WTC11 (cell line): Measurements from ENCODE around the gene KEL. TPM values are rescaled to one million over a fixed set of nuclear protein-coding genes. Genes with fewer than 3 reads are reported as not detected.

Source experiments
- ATAC-seq: fragments of 200-7000 bp; cut with Tn5 transposase; 2 replicates; pipeline ENCODE4 v1.10.0; 2021; ENCODE audit warnings: mild to moderate bottlenecking, moderate library complexity
- CTCF ChIA-PET: fragments of 300-600 bp; sonication (Branson Sonifier 250); formaldehyde crosslinking; loops from one replicate; lab custom pipeline; 2021; ENCODE audit warnings: antibody characterized with exemption; lab: Charles Lee
- POLR2A ChIA-PET: fragments of 350-600 bp; sonication (Branson Sonifier 250); formaldehyde crosslinking; loops from one replicate; lab custom pipeline; 2021; ENCODE audit warnings: antibody characterized with exemption; lab: Charles Lee
- DNase-seq: peaks from one replicate; pipeline ENCODE4 v3.0.0; 2021; ENCODE audit warnings: low spot score
- H3K27ac Mint-ChIP-seq: 2 replicates; pipeline ENCODE4 v1.8.0; 2021; ENCODE audit warnings: mixed read lengths
- H3K27me3 Mint-ChIP-seq: 2 replicates; pipeline ENCODE4 v1.8.0; 2021; ENCODE audit warnings: low read depth, mild to moderate bottlenecking, moderate library complexity, mixed read lengths
- H3K36me3 Mint-ChIP-seq: 2 replicates; pipeline ENCODE4 v1.8.0; 2021; ENCODE audit warnings: mixed read lengths
- H3K4me1 Mint-ChIP-seq: 2 replicates; pipeline ENCODE4 v1.8.0; 2022; ENCODE audit warnings: mixed read lengths
- H3K4me3 Mint-ChIP-seq: 2 replicates; pipeline ENCODE4 v1.8.0; 2021; ENCODE audit warnings: mild to moderate bottlenecking, moderate library complexity, mixed read lengths
- H3K9me3 Mint-ChIP-seq: 2 replicates; pipeline ENCODE4 v1.8.0; 2021; ENCODE audit warnings: mixed read lengths
- CBFB ChIP-seq: sonication (generic); formaldehyde crosslinking; IDR thresholded peaks from 2 replicates; pipeline ENCODE4 v1.8.1; 2022; ENCODE audit warnings: mild to moderate bottlenecking, low read depth, missing genetic modification reagents
- E2F5 ChIP-seq: sonication (generic); formaldehyde crosslinking; IDR thresholded peaks from 2 replicates; pipeline ENCODE4 v1.8.1; 2022; ENCODE audit warnings: mild to moderate bottlenecking, moderate library complexity, missing genetic modification reagents
- ETV6 ChIP-seq: sonication (generic); formaldehyde crosslinking; IDR thresholded peaks from 2 replicates; pipeline ENCODE4 v1.8.1; 2022; ENCODE audit warnings: mild to moderate bottlenecking, missing genetic modification reagents
- FOXJ3 ChIP-seq: sonication (generic); formaldehyde crosslinking; IDR thresholded peaks from 2 replicates; pipeline ENCODE4 v1.9.0; 2021; ENCODE audit warnings: missing genetic modification reagents, mild to moderate bottlenecking, borderline replicate concordance
- FOXP1 ChIP-seq: sonication (generic); formaldehyde crosslinking; IDR thresholded peaks from 2 replicates; pipeline ENCODE4 v1.8.0; 2022; ENCODE audit warnings: missing genetic modification reagents, mild to moderate bottlenecking, moderate library complexity, borderline replicate concordance
- IRF1 ChIP-seq: sonication (generic); formaldehyde crosslinking; IDR thresholded peaks from 2 replicates; pipeline ENCODE4 v1.8.0; 2023; ENCODE audit warnings: missing genetic modification reagents
- NFE2L1 ChIP-seq: sonication (generic); formaldehyde crosslinking; IDR thresholded peaks from 2 replicates; pipeline ENCODE4 v1.8.1; 2023; ENCODE audit warnings: missing genetic modification reagents
- NR3C1 ChIP-seq: sonication (generic); formaldehyde crosslinking; conservative IDR thresholded peaks from 2 replicates; pipeline ENCODE4 v1.8.1; 2023; ENCODE audit warnings: low read depth, mild to moderate bottlenecking, missing genetic modification reagents
- ZNF263 ChIP-seq: sonication (generic); formaldehyde crosslinking; IDR thresholded peaks from 2 replicates; pipeline ENCODE4 v1.8.1; 2022; ENCODE audit warnings: low read depth, mild to moderate bottlenecking, moderate library complexity, missing genetic modification reagents
- ZNF512 ChIP-seq: sonication (generic); formaldehyde crosslinking; IDR thresholded peaks from 2 replicates; pipeline ENCODE4 v1.8.1; 2022; ENCODE audit warnings: missing genetic modification reagents, borderline replicate concordance
- ZNF671 ChIP-seq: fragments of 250-450 bp; sonication (Bioruptor Pico); IDR thresholded peaks from 2 replicates; pipeline ENCODE4 v1.8.0; 2021; ENCODE audit warnings: mild to moderate bottlenecking
- ZSCAN18 ChIP-seq: fragments of 250-450 bp; sonication (Bioruptor Pico); IDR thresholded peaks from 2 replicates; pipeline ENCODE4 v2.1.2; 2022; ENCODE audit warnings: mild to moderate bottlenecking, moderate library complexity
- total RNA-seq: library from RNA; stranded (reverse); gene quantifications from 3 replicates; pipeline ENCODE4 v1.2.3, GENCODE V29; 2021
- TF ChIP-seq, protein P1 (sequence below): sonication (generic); formaldehyde crosslinking; IDR thresholded peaks from 2 replicates; pipeline ENCODE4 v1.8.0; 2023; ENCODE audit warnings: mild to moderate bottlenecking, missing genetic modification reagents
- TF ChIP-seq, protein P2 (sequence below): fragments of 250-450 bp; sonication (Bioruptor Pico); IDR thresholded peaks from 2 replicates; pipeline ENCODE4 v1.9.0; 2021; ENCODE audit warnings: moderate library complexity, mild to moderate bottlenecking, inconsistent platforms, borderline replicate concordance
- TF ChIP-seq, protein P3 (sequence below): sonication (generic); formaldehyde crosslinking; IDR thresholded peaks from 2 replicates; pipeline ENCODE4 v1.8.0; 2022; ENCODE audit warnings: mild to moderate bottlenecking, missing genetic modification reagents

KEL gene
- total RNA-seq, 1 experiment from 2014 or later, result 0.87 TPM

DNA sequence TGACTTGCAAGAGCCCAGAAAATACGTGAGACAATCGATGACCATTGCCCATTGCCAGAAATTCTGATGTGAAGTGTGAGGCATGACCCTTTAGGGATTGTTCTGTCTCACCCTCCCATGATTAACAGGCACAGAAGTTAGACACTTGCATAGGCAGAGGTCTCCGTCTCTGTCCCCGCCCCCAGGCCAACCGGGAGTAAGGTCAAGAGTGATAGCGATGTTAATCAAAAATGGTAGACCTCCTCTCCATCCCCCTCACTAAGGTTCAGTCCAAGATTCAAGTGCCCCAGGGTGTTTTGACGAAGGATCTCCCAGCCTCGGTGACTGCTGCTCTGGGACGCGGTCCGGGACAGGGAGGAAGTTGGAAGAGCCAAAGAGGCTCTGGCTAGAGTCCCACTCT is 53.9 kb downstream of the KEL start:
- H3K4me1 Mint-ChIP-seq, result 0 out of 2 replicates have a peak, but pooled peaks cover 2% of the 10 kb centered on the region
- POLR2A ChIA-PET, result no interaction called here
- no peak for TF ChIP-seq FOXP1 (CRISPR knock-in tag)
- no peak for TF ChIP-seq ETV6 (CRISPR knock-in tag)
- TF ChIP-seq NR3C1 (CRISPR knock-in tag), result no peak
- no peak for TF ChIP-seq FOXJ3 (CRISPR knock-in tag)
- no peak overlapping the region for H3K27ac Mint-ChIP-seq
- peaks cover 32% of the 10 kb centered on the region for H3K9me3 Mint-ChIP-seq
- ATAC-seq (no peak), DNase-seq (no peak)
- CTCF ChIA-PET, result no interaction called here
- H3K27me3 Mint-ChIP-seq, result peaks cover 3% of the 10 kb centered on the region; the same call in 1 of the 2 replicates
- no peak overlapping the region for H3K4me3 Mint-ChIP-seq
- H3K36me3 Mint-ChIP-seq, result peaks cover 30% of the 10 kb centered on the region

GRCh38 chr7:142906643-142907042 is 55.5 kb downstream of the KEL start:
- Mint-ChIP-seq H3K36me3 (peaks cover 34% of the 10 kb centered on the region), H3K4me3 (no peak overlapping the region), H3K27ac (no peak overlapping the region), H3K27me3 (peaks cover 5% of the 10 kb centered on the region), H3K9me3 (peaks cover 46% of the 10 kb centered on the region), H3K4me1 (0 out of 2 replicates have a peak, but pooled peaks cover 4% of the 10 kb centered on the region)
- ChIA-PET CTCF (no interaction called here), POLR2A (no interaction called here)
- no peak for ATAC-seq
- TF ChIP-seq ZNF512 (CRISPR knock-in tag) (no peak), ZSCAN18 (CRISPR knock-in tag) (no peak), IRF1 (CRISPR knock-in tag) (no peak), FOXP1 (CRISPR knock-in tag) (no peak), CBFB (CRISPR knock-in tag) (no peak), ZNF671 (CRISPR knock-in tag) (no peak), ZNF263 (no peak)
- TF ChIP-seq, protein P1, sequence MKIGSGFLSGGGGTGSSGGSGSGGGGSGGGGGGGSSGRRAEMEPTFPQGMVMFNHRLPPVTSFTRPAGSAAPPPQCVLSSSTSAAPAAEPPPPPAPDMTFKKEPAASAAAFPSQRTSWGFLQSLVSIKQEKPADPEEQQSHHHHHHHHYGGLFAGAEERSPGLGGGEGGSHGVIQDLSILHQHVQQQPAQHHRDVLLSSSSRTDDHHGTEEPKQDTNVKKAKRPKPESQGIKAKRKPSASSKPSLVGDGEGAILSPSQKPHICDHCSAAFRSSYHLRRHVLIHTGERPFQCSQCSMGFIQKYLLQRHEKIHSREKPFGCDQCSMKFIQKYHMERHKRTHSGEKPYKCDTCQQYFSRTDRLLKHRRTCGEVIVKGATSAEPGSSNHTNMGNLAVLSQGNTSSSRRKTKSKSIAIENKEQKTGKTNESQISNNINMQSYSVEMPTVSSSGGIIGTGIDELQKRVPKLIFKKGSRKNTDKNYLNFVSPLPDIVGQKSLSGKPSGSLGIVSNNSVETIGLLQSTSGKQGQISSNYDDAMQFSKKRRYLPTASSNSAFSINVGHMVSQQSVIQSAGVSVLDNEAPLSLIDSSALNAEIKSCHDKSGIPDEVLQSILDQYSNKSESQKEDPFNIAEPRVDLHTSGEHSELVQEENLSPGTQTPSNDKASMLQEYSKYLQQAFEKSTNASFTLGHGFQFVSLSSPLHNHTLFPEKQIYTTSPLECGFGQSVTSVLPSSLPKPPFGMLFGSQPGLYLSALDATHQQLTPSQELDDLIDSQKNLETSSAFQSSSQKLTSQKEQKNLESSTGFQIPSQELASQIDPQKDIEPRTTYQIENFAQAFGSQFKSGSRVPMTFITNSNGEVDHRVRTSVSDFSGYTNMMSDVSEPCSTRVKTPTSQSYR (CRISPR knock-in tag), result no peak
- TF ChIP-seq, protein P2, sequence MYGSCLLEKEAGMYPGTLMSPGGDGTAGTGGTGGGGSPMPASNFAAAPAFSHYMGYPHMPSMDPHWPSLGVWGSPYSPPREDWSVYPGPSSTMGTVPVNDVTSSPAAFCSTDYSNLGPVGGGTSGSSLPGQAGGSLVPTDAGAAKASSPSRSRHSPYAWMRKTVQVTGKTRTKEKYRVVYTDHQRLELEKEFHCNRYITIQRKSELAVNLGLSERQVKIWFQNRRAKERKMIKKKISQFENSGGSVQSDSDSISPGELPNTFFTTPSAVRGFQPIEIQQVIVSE (CRISPR knock-in tag), result no peak
- no peak for DNase-seq

GRCh38 chr7:142905759-142906158 is 56.4 kb downstream of the KEL start:
- Mint-ChIP-seq H3K4me3 (no peak overlapping the region), H3K36me3 (peaks cover 34% of the 10 kb centered on the region), H3K9me3 (peaks cover 51% of the 10 kb centered on the region), H3K4me1 (0 out of 2 replicates have a peak, but pooled peaks cover 5% of the 10 kb centered on the region), H3K27ac (no peak overlapping the region), H3K27me3 (peaks cover 10% of the 10 kb centered on the region)
- ChIA-PET CTCF (no interaction called here), POLR2A (no interaction called here)
- TF ChIP-seq, protein P3, sequence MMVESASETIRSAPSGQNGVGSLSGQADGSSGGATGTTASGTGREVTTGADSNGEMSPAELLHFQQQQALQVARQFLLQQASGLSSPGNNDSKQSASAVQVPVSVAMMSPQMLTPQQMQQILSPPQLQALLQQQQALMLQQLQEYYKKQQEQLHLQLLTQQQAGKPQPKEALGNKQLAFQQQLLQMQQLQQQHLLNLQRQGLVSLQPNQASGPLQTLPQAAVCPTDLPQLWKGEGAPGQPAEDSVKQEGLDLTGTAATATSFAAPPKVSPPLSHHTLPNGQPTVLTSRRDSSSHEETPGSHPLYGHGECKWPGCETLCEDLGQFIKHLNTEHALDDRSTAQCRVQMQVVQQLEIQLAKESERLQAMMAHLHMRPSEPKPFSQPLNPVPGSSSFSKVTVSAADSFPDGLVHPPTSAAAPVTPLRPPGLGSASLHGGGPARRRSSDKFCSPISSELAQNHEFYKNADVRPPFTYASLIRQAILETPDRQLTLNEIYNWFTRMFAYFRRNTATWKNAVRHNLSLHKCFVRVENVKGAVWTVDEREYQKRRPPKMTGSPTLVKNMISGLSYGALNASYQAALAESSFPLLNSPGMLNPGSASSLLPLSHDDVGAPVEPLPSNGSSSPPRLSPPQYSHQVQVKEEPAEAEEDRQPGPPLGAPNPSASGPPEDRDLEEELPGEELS (CRISPR knock-in tag), result no peak
- no peak for TF ChIP-seq ZNF263
- no peak for TF ChIP-seq NFE2L1 (CRISPR knock-in tag)
- TF ChIP-seq FOXJ3 (CRISPR knock-in tag), result no peak
- TF ChIP-seq E2F5 (CRISPR knock-in tag), result no peak
- no peak for ATAC-seq
- DNase-seq, result no peak
